ENCODE results near the gene LGALS3BP. TPM values are rescaled to one million over a fixed set of nuclear protein-coding genes. Genes with fewer than 3 reads are reported as not detected.

Gene LGALS3BP
- total RNA-seq, 1 experiment from 2014 or later, result 69.8 TPM

DNA sequence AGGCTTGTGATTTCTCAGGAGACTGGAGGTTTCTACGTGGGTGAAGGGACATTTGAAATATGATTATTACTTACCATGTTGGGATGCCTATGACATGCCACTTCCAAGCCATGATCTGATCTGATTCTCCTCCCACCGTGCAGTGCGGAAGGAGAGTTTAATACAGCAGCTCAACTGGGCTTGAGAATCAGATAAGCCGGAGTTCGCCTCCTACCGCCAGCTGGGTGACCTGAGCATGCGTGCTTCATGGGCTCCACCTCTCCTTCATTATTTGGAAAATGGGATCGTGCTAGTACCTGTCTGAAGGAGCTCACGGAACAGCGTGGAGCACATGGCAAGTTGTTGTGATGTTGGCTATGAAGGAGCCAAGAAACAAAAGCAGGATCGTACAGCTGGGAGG, 42.2 kb downstream of the LGALS3BP start:
- H3K27ac Mint-ChIP-seq, result no peak overlapping the region
- Histone ChIP-seq H3K27me3 (ENCODE audit: insufficient read depth, low read length) (no peaks in the 10 kb centered on the region), H3K56ac (ENCODE audit: insufficient read length, low read depth, low read length) (no peak overlapping the region), H3K4ac (ENCODE audit: low read depth, low read length) (no peak overlapping the region), H3K4me1 (ENCODE audit: insufficient read depth, low read length) (no peaks in the 10 kb centered on the region), H2BK15ac (ENCODE audit: low read depth, low read length) (no peak overlapping the region), H3K18ac (ENCODE audit: insufficient read length, low read depth, low read length) (no peak overlapping the region), H2BK20ac (ENCODE audit: low read depth, low read length, poor library complexity, severe bottlenecking) (no peak overlapping the region), H3K9ac (ENCODE audit: extremely low read depth, insufficient read length, low read length) (no peak overlapping the region), H3K4me2 (ENCODE audit: insufficient read depth, insufficient read length, low read length) (no peak overlapping the region), H2BK120ac (ENCODE audit: low read depth, low read length, poor library complexity, severe bottlenecking) (no peak overlapping the region), H2BK12ac (ENCODE audit: insufficient read length, low read depth, low read length) (no peak overlapping the region), H3K9me3 (ENCODE audit: control insufficient read depth, low read depth, low read length) (no peaks in the 10 kb centered on the region), H4K5ac (ENCODE audit: insufficient read length, low read depth, low read length) (no peak overlapping the region), H2BK5ac (ENCODE audit: insufficient read length, low read length) (no peak overlapping the region), H3K79me1 (ENCODE audit: insufficient read depth, low read depth, low read length, poor library complexity, severe bottlenecking) (no peaks in the 10 kb centered on the region), H3K79me2 (ENCODE audit: insufficient read depth, low read length) (no peaks in the 10 kb centered on the region), H4K20me1 (ENCODE audit: control insufficient read depth, insufficient read depth, insufficient read length) (no peaks in the 10 kb centered on the region), H2AFZ (ENCODE audit: low read length) (no peak overlapping the region), H3K23ac (ENCODE audit: insufficient read length, low read depth, low read length) (no peak overlapping the region), H3K14ac (ENCODE audit: insufficient read depth, low read length) (no peak overlapping the region), H3T11ph (ENCODE audit: low read length) (no peak overlapping the region), H3K27ac (ENCODE audit: insufficient read length, low read depth, low read length) (no peak overlapping the region), H4K91ac (ENCODE audit: insufficient read length, low read depth, low read length) (no peak overlapping the region), H3K23me2 (ENCODE audit: insufficient read length, low read depth, low read length, poor library complexity, severe bottlenecking) (no peaks in the 10 kb centered on the region), H4K8ac (replicated peaks; ENCODE audit: insufficient read length, low read depth, low read length) (no peak overlapping the region), H2AK5ac (ENCODE audit: insufficient read length, low read length) (no peak overlapping the region)
- no peaks in the 10 kb centered on the region for H3K36me3 Mint-ChIP-seq (ENCODE audit: insufficient read depth in 1 of 3, low read depth in 3 of 3)
- peaks cover 13 to 29% of the 10 kb centered on the region in 2 experiments for H3K4me1 Mint-ChIP-seq
- no CpG with 5 or more reads among the region's 11 CpGs for WGBS (ENCODE audit: extremely low coverage, insufficient read length, low lambda C conversion rate)
- H3K9me3 Mint-ChIP-seq, result no peaks in the 10 kb centered on the region
- no peak overlapping the region for H3K4me3 Mint-ChIP-seq
- peaks cover 3% of the 10 kb centered on the region for H3K27me3 Mint-ChIP-seq (ENCODE audit: low read depth)
- DNase-seq, result no peak
- TF ChIP-seq CTCF (conservative IDR thresholded peaks at IDR 0.05), result no peak
